SIG-M5 (cell line): ENCODE measurements around the gene ORMDL1.
"Not testable (repeated sequence)": the region's sequence is repeated elsewhere in the genome, so short reads cannot be mapped to it uniquely, and the experiment has no call there.

Experiments used
- DNase-seq: peaks from one replicate; lab custom pipeline; 2025; lab: John Stamatoyannopoulos, UW

ORMDL1 gene

GRCh38 chr2:189770590-189771322 lies 13.4 kb downstream of the ORMDL1 start:
- no peak for DNase-seq

GRCh38 chr2:189763908-189764661 lies 20.1 kb downstream of the ORMDL1 start:
- DNase-seq, result no peak

GRCh38 chr2:189762551-189763298 lies 21.4 kb downstream of the ORMDL1 start, which contains the start of gene OSGEPL1:
Gene OSGEPL1 (minus strand): TSS chr2:189762792. CDS start chr2:189761640, 1,152 bp downstream.
- DNase-seq, result peak; percentile 84

- no peak for DNase-seq
Measured at GRCh38 chr2:189762229-189762550, 21.9 kb downstream of the ORMDL1 start.

- DNase-seq, result not testable (repeated sequence)
Measured at GRCh38 chr2:189760154-189760553, 24.0 kb downstream of the ORMDL1 start.

GRCh38 chr2:189756311-189756952 lies 27.7 kb downstream of the ORMDL1 start:
- DNase-seq, result no peak

- DNase-seq, result no peak
Measured at GRCh38 chr2:189751080-189751658, 33.0 kb downstream of the ORMDL1 start.

- no peak for DNase-seq
Measured at GRCh38 chr2:189729430-189729829, 54.7 kb downstream of the ORMDL1 start.

- no peak for DNase-seq
Measured at GRCh38 chr2:189726849-189727248, 57.3 kb downstream of the ORMDL1 start.

GRCh38 chr2:189726271-189726670 lies 57.9 kb downstream of the ORMDL1 start:
- no peak for DNase-seq

GRCh38 chr2:189723192-189723591 lies 60.9 kb downstream of the ORMDL1 start:
- DNase-seq, result no peak
